Measurements from ENCODE around the gene BLOC1S4. TPM values are rescaled to one million over a fixed set of nuclear protein-coding genes. Genes with fewer than 3 reads are reported as not detected.

BLOC1S4 gene
- total RNA-seq, 1 donor from 2014 or later: 19.1 TPM

DNA sequence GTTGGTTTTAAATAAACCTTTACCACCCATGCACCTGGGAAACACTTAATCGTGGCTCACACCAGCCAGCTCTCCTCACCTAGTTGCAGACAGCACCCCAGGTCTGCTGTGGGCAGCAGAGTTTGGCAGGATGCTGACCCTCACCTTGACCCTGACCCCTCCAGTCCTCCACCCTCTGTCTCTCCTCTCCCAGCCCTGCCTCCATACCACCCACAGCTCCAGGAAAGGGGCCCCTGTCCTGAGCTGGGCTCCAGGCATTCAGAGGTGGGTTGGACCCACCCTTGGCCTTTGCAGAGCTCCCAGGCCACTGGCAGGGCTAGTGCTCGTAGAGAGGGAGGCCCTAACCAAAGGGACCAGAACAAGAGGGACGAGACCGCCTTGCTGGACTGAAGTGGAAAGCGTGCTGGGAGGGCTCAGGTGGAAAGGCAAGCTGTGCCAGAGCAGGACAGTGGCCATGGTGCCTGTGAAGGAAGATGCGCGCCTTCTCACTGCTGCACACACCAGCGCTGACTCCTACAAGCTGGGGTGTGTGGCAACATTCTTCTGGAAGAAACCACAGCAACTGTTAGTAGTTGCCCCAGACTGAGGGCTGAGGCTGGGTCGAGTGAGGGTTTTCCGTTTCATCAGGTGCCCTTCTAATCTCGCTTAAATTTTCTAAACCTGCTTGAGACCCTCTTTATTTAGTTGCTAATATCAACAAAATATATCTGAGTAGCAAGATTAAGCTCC, 32.9 kb upstream of the BLOC1S4 start:
- no peak for DNase-seq (ENCODE audit: extremely low spot score, unreplicated experiment)
- no peaks in the 10 kb centered on the region for H3K27me3 Mint-ChIP-seq
- H3K27ac Mint-ChIP-seq: no peak overlapping the region
- no peaks in the 10 kb centered on the region for H3K9me3 Mint-ChIP-seq
- TF ChIP-seq, protein P1, sequence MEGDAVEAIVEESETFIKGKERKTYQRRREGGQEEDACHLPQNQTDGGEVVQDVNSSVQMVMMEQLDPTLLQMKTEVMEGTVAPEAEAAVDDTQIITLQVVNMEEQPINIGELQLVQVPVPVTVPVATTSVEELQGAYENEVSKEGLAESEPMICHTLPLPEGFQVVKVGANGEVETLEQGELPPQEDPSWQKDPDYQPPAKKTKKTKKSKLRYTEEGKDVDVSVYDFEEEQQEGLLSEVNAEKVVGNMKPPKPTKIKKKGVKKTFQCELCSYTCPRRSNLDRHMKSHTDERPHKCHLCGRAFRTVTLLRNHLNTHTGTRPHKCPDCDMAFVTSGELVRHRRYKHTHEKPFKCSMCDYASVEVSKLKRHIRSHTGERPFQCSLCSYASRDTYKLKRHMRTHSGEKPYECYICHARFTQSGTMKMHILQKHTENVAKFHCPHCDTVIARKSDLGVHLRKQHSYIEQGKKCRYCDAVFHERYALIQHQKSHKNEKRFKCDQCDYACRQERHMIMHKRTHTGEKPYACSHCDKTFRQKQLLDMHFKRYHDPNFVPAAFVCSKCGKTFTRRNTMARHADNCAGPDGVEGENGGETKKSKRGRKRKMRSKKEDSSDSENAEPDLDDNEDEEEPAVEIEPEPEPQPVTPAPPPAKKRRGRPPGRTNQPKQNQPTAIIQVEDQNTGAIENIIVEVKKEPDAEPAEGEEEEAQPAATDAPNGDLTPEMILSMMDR (conservative IDR thresholded peaks at IDR 0.05): no peak
- H3K4me3 Mint-ChIP-seq: no peak overlapping the region
- peaks cover 15% of the 10 kb centered on the region for H3K36me3 Mint-ChIP-seq
- H3K4me1 Mint-ChIP-seq (ENCODE audit: unreplicated experiment): peaks cover 4% of the 10 kb centered on the region

DNA sequence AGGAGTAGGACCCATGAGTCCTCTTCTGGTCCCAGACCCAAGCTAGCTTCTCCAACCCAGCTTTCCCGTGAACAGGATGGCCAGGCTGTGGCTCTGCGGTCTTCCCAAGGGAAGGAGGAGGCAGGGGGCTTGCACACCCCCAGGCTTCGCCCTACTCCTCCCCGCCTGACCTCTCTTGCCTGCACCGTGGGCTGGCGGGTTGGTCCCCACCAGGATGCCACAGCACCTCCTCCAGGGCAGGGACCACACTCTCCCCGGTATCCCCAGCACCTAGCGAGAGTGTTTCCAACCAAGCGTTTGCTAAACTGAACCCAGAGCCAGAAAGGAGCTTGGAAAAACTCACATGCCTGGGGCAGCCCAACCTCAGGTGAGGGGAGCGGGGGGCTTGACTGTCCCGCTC, 31.3 kb upstream of the BLOC1S4 start:
- H3K9me3 Mint-ChIP-seq: no peaks in the 10 kb centered on the region
- no peak for DNase-seq (ENCODE audit: extremely low spot score, unreplicated experiment)
- TF ChIP-seq, protein P1 (conservative IDR thresholded peaks at IDR 0.05): no peak
- H3K27ac Mint-ChIP-seq: no peak overlapping the region
- peaks cover 14% of the 10 kb centered on the region for H3K4me1 Mint-ChIP-seq (ENCODE audit: unreplicated experiment)
- no peak overlapping the region for H3K4me3 Mint-ChIP-seq
- H3K27me3 Mint-ChIP-seq: no peaks in the 10 kb centered on the region
- H3K36me3 Mint-ChIP-seq: peaks cover 10% of the 10 kb centered on the region

DNA sequence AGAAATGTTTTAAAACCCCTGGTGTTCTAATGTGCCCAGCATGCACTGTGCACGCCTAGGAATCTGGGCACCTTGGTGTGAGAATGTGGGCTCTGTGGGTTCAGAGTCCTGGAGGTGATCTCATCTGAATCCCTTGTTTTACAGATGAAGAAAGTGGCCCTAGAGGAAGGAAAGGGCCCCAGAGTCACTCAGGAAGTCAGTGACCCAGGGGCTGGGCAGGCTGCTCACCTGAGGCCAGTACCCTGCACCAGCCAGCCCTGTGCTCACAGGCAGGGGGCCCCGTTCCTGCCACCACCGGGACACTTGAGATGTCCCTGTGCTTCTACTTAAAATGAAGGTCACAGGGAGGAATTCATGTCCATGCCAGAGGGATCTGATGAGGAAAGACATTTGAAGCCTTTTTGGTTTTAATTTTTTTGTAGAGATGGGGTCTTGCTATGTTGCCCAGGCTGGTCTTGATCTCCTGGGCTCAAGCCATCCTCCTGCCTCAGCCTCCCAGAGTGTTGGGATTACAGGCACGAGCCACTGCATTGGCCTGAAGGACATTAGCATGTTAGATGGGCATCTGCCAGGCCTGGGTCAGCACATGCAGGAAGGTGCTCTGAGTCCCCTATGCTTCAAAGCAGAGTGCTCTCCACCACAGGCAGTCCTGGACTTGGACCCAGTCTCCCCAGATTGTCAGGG, 29.7 kb upstream of the BLOC1S4 start:
- DNase-seq (ENCODE audit: extremely low spot score, unreplicated experiment): no peak
- H3K4me3 Mint-ChIP-seq: no peak overlapping the region
- no peaks in the 10 kb centered on the region for H3K27me3 Mint-ChIP-seq
- H3K36me3 Mint-ChIP-seq: peaks cover 3% of the 10 kb centered on the region
- H3K9me3 Mint-ChIP-seq: no peaks in the 10 kb centered on the region
- TF ChIP-seq, protein P1 (conservative IDR thresholded peaks at IDR 0.05): no peak
- H3K27ac Mint-ChIP-seq: no peak overlapping the region
- H3K4me1 Mint-ChIP-seq (ENCODE audit: unreplicated experiment): peaks cover 18% of the 10 kb centered on the region

- H3K4me3 Mint-ChIP-seq: peak overlapping the region; percentile 65
- TF ChIP-seq, protein P1 (conservative IDR thresholded peaks at IDR 0.05): peak; percentile 35
- H3K4me1 Mint-ChIP-seq (ENCODE audit: unreplicated experiment): peaks cover 28% of the 10 kb centered on the region
- no peaks in the 10 kb centered on the region for H3K9me3 Mint-ChIP-seq
- DNase-seq (ENCODE audit: extremely low spot score, unreplicated experiment): no peak
- H3K27me3 Mint-ChIP-seq: no peaks in the 10 kb centered on the region
- H3K36me3 Mint-ChIP-seq: peaks cover 3% of the 10 kb centered on the region
- peak overlapping the region; percentile 95 for H3K27ac Mint-ChIP-seq
Observed at GRCh38 chr4:6687947-6688878, 27.8 kb upstream of the BLOC1S4 start.

DNA sequence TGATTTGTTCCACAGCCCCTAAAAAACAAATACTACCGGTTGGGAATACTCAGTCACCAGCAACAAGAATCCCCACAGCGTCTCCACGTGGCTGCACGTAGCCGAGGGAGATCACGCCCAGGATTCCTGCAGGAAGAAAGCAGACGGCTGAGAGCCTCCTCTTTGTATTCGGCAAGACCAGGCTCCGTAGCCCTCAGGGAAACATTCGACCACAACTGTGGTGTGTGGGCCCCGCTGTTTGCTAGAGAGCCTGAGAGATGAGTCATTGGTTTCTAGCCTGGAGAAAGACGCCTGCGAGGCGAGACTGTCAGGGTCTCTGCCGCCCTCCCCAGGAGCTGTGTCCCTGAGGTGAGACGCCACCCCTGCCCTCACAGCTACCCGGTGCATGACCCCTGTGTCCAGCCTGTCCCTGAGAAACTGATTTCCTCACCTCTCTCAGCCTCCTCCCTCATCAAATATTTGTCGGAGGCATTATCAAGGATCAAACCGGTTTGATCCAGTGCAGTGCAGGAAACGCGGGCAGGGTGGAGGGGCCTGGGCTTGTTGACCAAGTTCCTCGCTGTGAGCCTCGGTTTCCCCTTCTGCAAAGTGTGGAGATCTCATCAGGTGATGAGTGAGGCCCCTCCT, 27.0 kb upstream of the BLOC1S4 start:
- no peaks in the 10 kb centered on the region for H3K27me3 Mint-ChIP-seq
- H3K9me3 Mint-ChIP-seq: no peaks in the 10 kb centered on the region
- peak overlapping the region; percentile 95 for H3K27ac Mint-ChIP-seq
- DNase-seq (ENCODE audit: extremely low spot score, unreplicated experiment): no peak
- peaks cover 35% of the 10 kb centered on the region for H3K4me1 Mint-ChIP-seq (ENCODE audit: unreplicated experiment)
- peaks cover 3% of the 10 kb centered on the region for H3K36me3 Mint-ChIP-seq
- TF ChIP-seq, protein P1 (conservative IDR thresholded peaks at IDR 0.05): no peak
- H3K4me3 Mint-ChIP-seq: peak overlapping the region; percentile 65
